OCI-LY1 (cell line): Measurements from ENCODE around the gene KAT2A.

ENCODE experiments used
- CTCF ChIP-seq: fragments of 200-600 bp; sonication (generic), shearing (Covaris generic); IDR thresholded peaks from 2 replicates; pipeline ENCODE4 v1.5.1; 2017; ENCODE audit warnings: mild to moderate bottlenecking, antibody characterized with exemption, low read length, moderate library complexity, mixed read lengths
- EZH2 ChIP-seq: fragments of 200-600 bp; sonication (generic), shearing (Covaris generic); IDR thresholded peaks from 2 replicates; pipeline ENCODE4 v1.8.0; 2017; ENCODE audit warnings: borderline replicate concordance, mixed run types, mild to moderate bottlenecking, antibody characterized with exemption, low read length, moderate library complexity, mixed read lengths

- TF ChIP-seq CTCF: no peak
- TF ChIP-seq EZH2: no peak
Measured at GRCh38 chr17:42117397-42118125, 3.6 kb downstream of the KAT2A start.
